ENCODE measurements around the gene NRXN2. TPM values are rescaled to one million over a fixed set of nuclear protein-coding genes. Genes with fewer than 3 reads are reported as not detected.
A peak's percentile ranks its signal among the peaks of the same experiment; 100 is the strongest.

NRXN2 gene
- 1.8 and 2.7 TPM in 2 replicates for total RNA-seq (2013; cell fraction: nucleolus; rRNA removed)
- total RNA-seq (2014; rRNA removed) (0.06 TPM in 1 of 2 replicates, not detected in the other), total RNA-seq (2014; rRNA removed; fragmentation: Illumina TruSeq; extraction: Trizol) (0.18 and 0.22 TPM in 2 replicates), total RNA-seq (2021) (0.29 and 0.74 TPM in 2 replicates), polyA plus RNA-seq (2011; rRNA removed) (1.1 and 1.4 TPM in 2 replicates), polyA plus RNA-seq (2014; fragmentation: Illumina TruSeq; extraction: Trizol) (0.09 TPM in 1 of 2 replicates, not detected in the other), polyA plus RNA-seq (2014; fragmentation: Nextera tagmentation; extraction: Ambion mirVana) (under 1 TPM; 0.03 to 0.07 TPM), polyA plus RNA-seq (2014; rRNA removed) (0.08 and 0.28 TPM in 2 replicates), polyA plus RNA-seq (2016; fragmentation: Nextera tagmentation; extraction: Ambion mirVana) (under 1 TPM; 0.24 to 0.52 TPM), polyA minus RNA-seq (2011; rRNA and poly(A)+ RNA removed) (11.6 and 16.6 TPM in 2 replicates), Bru-seq, nascent RNA (percentile 26 among the genes with signal in this experiment), BruChase-seq, experiment 1, labeled RNA remaining after a 6-hour chase (percentile 36 among the genes with signal in this experiment), BruChase-seq, experiment 2, labeled RNA remaining after a 2-hour chase (percentile 26 among the genes with signal in this experiment)
- polyA plus RNA-seq (2011; ENCODE audit: low read depth), result not detected
- polyA plus RNA-seq (2011; cell fraction: cytosol; rRNA removed), result 2.2 and 2.7 TPM in 2 replicates
- 8.3 and 17.7 TPM in 2 replicates for polyA plus RNA-seq (2011; cell fraction: nucleus; rRNA removed)
- 0.11 and 0.32 TPM in 2 replicates for polyA plus RNA-seq (2012)
- polyA minus RNA-seq (2011; cell fraction: cytosol; rRNA and poly(A)+ RNA removed), result 9.4 and 11.8 TPM in 2 replicates
- 5.4 and 16.4 TPM in 2 replicates for polyA minus RNA-seq (2011; cell fraction: nucleus; rRNA and poly(A)+ RNA removed)
- long read RNA-seq, experiment 1, result 0 reads
- long read RNA-seq, experiment 2, result 0 reads

DNA sequence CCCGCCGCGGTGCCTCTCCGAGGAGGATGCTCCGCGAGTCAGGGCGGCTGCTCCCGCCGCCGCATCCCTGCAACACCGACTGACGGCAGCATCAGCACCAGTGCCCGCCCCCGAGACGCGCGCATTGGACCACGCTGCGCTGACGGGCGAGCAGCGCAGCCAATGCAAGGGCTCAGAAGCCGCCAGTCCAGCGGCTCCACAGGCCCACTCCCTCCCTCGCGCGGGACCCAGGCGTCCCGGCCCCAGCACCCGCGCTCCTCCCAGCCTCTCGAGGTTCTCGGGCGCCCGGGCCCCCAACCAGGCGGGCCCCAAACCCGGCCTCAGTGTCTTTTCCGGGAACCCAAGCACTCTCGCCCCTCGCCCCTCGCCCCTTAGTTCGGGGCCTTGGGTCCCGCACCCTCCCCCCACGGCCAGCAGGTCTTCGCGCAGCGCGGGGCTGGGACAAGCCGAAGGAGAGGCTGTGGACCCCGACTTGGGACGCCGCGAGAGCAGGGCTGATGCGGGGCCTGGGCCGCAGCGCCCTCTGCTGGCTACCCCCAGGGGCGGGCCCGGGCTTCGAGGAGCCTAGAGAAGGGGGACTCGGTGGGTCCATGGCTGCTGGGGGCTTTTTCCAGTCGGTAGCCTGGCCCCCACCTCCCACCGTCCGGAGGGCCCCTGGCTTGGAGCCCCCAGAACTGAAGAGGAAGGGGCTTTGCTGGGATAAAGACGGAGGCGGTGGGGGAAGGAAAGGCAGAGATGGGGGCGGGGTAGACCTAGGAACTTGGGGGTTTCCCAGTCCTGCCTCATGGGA lies at the start of gene NRXN2:
Gene NRXN2 (minus strand): TSS at position 81 of the 790 bp plus-strand sequence. CDS start 9,498 bp downstream, outside the sequence.
- 2% methylated on average over 52 of the region's 66 CpGs for WGBS (ENCODE audit: insufficient coverage, insufficient replicate concordance, low lambda C conversion rate, missing lambda C conversion rate)
- POLR2A ChIA-PET, result interaction anchor here (0.6 kb wide), 1 partner anchor 458 kb away, joined by 3 read pairs; the partner anchor contains the start of gene CAPN1
- no peaks in the 10 kb centered on the region for H3K79me2 ChIP-seq (ENCODE audit: control insufficient read depth, insufficient read depth, low read length)
- peak within 1 kb of the TSS; percentile 62 for H3K9ac ChIP-seq (ENCODE audit: control insufficient read depth, insufficient read depth, low read length)
- DNase-seq (ENCODE audit: low read depth, low spot score) (peak; percentile 48), FAIRE-seq (peak; percentile 54), ATAC-seq (peak; percentile 99)
- BruUV-seq (replicated peaks), result no TSS peak
- H3K9me3 ChIP-seq (replicated peaks; ENCODE audit: control insufficient read depth, insufficient read depth, low read length), result no peaks in the 10 kb centered on the region
- H3K4me3 ChIP-seq, result peak within 1 kb of the TSS; percentile 97
- H3K27me3 ChIP-seq (replicated peaks in 1 of 2; ENCODE audit: control insufficient read depth in 2 of 2, insufficient read depth in 2 of 2, low read length in 1 of 2), result peaks cover 3 to 9% of the 10 kb centered on the region in 2 experiments; a peak in 2 of 4 replicates
- in situ Hi-C loops (cut with MboI) (no loop called here), intact Hi-C loops (cut with micrococcal nuclease; ENCODE audit: unreplicated experiment) (loop anchor here (2.0 kb wide), 2 partner anchors 35 to 71 kb away; no protein-coding TSS in a partner anchor)
- no peaks in the 10 kb centered on the region for H4K20me1 ChIP-seq (ENCODE audit: control insufficient read depth, insufficient read depth)
- CTCF ChIA-PET, result interaction anchor here (1.8 to 4.1 kb wide), 2 partner anchors 35 kb away, joined by 9 to 17 read pairs; no protein-coding TSS in a partner anchor
- SMC1A ChIA-PET (ENCODE audit: uncharacterized antibody, unreplicated experiment), result interaction anchor here (0.7 kb wide), 1 partner anchor 11 kb away, joined by 3 read pairs; no protein-coding TSS in a partner anchor
- peak within 1 kb of the TSS; percentile 94 for H3K4me2 ChIP-seq (ENCODE audit: control insufficient read depth, insufficient read depth)
- peak within 1 kb of the TSS; percentile 18 for H3K27ac ChIP-seq (ENCODE audit: control insufficient read depth, insufficient read depth)
- RAD21 ChIA-PET (ENCODE audit: unreplicated experiment), result interaction anchor here (1.0 kb wide), 1 partner anchor 11 kb away, joined by 4 read pairs; no protein-coding TSS in a partner anchor
- H2AFZ ChIP-seq (ENCODE audit: control insufficient read depth, low read depth, low read length), result peak within 1 kb of the TSS; percentile 77
- peaks cover 10% of the 10 kb centered on the region for H3K4me1 ChIP-seq (ENCODE audit: control insufficient read depth, insufficient read depth, low read length)
- no peaks in the 10 kb centered on the region; a peak in 1 of 4 replicates for H3K36me3 ChIP-seq (ENCODE audit: control insufficient read depth in 2 of 2, insufficient read depth in 2 of 2, low read length in 1 of 2)
- no peak for TF ChIP-seq BMI1 (IDR thresholded peaks at IDR 0.05; ENCODE audit: borderline replicate concordance)
- no peak for TF ChIP-seq ZNF207 (IDR thresholded peaks at IDR 0.05; ENCODE audit: borderline replicate concordance)
- TF ChIP-seq, protein P1, sequence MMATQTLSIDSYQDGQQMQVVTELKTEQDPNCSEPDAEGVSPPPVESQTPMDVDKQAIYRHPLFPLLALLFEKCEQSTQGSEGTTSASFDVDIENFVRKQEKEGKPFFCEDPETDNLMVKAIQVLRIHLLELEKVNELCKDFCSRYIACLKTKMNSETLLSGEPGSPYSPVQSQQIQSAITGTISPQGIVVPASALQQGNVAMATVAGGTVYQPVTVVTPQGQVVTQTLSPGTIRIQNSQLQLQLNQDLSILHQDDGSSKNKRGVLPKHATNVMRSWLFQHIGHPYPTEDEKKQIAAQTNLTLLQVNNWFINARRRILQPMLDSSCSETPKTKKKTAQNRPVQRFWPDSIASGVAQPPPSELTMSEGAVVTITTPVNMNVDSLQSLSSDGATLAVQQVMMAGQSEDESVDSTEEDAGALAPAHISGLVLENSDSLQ (IDR thresholded peaks at IDR 0.05), result peak; percentile 98
- no peak for TF ChIP-seq ETV6 (conservative IDR thresholded peaks at IDR 0.05 in 1 of 2, IDR thresholded peaks at IDR 0.05 in 1 of 2; ENCODE audit: borderline replicate concordance in 1 of 2, low read depth in 1 of 2)
- TF ChIP-seq, protein P2, sequence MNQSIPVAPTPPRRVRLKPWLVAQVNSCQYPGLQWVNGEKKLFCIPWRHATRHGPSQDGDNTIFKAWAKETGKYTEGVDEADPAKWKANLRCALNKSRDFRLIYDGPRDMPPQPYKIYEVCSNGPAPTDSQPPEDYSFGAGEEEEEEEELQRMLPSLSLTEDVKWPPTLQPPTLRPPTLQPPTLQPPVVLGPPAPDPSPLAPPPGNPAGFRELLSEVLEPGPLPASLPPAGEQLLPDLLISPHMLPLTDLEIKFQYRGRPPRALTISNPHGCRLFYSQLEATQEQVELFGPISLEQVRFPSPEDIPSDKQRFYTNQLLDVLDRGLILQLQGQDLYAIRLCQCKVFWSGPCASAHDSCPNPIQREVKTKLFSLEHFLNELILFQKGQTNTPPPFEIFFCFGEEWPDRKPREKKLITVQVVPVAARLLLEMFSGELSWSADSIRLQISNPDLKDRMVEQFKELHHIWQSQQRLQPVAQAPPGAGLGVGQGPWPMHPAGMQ (IDR thresholded peaks at IDR 0.05; ENCODE audit: borderline replicate concordance), result no peak
- TF ChIP-seq CHD4 (IDR thresholded peaks at IDR 0.05), result no peak
- peak; percentile 90 for TF ChIP-seq NFYB (IDR thresholded peaks at IDR 0.05; ENCODE audit: insufficient read depth, low read depth, low read length)
- TF ChIP-seq POLR2AphosphoS5 (IDR thresholded peaks at IDR 0.05; ENCODE audit: low read length), result no peak
- TF ChIP-seq ZBED1 (IDR thresholded peaks at IDR 0.05; ENCODE audit: borderline replicate concordance), result no peak
- TF ChIP-seq, protein P3, sequence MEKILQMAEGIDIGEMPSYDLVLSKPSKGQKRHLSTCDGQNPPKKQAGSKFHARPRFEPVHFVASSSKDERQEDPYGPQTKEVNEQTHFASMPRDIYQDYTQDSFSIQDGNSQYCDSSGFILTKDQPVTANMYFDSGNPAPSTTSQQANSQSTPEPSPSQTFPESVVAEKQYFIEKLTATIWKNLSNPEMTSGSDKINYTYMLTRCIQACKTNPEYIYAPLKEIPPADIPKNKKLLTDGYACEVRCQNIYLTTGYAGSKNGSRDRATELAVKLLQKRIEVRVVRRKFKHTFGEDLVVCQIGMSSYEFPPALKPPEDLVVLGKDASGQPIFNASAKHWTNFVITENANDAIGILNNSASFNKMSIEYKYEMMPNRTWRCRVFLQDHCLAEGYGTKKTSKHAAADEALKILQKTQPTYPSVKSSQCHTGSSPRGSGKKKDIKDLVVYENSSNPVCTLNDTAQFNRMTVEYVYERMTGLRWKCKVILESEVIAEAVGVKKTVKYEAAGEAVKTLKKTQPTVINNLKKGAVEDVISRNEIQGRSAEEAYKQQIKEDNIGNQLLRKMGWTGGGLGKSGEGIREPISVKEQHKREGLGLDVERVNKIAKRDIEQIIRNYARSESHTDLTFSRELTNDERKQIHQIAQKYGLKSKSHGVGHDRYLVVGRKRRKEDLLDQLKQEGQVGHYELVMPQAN (conservative IDR thresholded peaks at IDR 0.05), result no peak; the same call in 1 of the 2 replicates
- peak; percentile 42 for TF ChIP-seq FOS (IDR thresholded peaks at IDR 0.05; ENCODE audit: borderline replicate concordance, extremely low read depth, insufficient read length)
- TF ChIP-seq EGR1 (IDR thresholded peaks at IDR 0.05; ENCODE audit: borderline replicate concordance in 1 of 2, low read depth in 2 of 2, low read length in 2 of 2), result no peak
- TF ChIP-seq CREB1 (IDR thresholded peaks at IDR 0.05; ENCODE audit: low read depth), result 0 out of 2 replicates have a peak, but pooled peaks have one; percentile 30
- TF ChIP-seq SMC3 (IDR thresholded peaks at IDR 0.05; ENCODE audit: borderline replicate concordance, low read length), result peak; percentile 61
